IPS-NIHi7 (cell line): Measurements from ENCODE around the gene BIRC3.

Source experiments
- DNase-seq: peaks from one replicate; pipeline ENCODE4 v3.0.0; 2012; ENCODE audit warnings: mixed read lengths; ENCODE audit errors: extremely low spot score

BIRC3 gene

GRCh38 chr11:102317099-102317767, at the start of gene BIRC3:
Gene BIRC3 (plus strand): TSS chr11:102317484. CDS start chr11:102324510, 7,026 bp downstream.
- peak; percentile 64 for DNase-seq

GRCh38 chr11:102267609-102268008, 49.7 kb upstream of the BIRC3 start:
- DNase-seq = no peak

GRCh38 chr11:102268083-102268984, 49.0 kb upstream of the BIRC3 start:
- peak; percentile 99 for DNase-seq

- DNase-seq = no peak
Observed at GRCh38 chr11:102268985-102269470, 48.3 kb upstream of the BIRC3 start.

GRCh38 chr11:102269927-102270326, 47.4 kb upstream of the BIRC3 start:
- no peak for DNase-seq

- no peak for DNase-seq
Observed at GRCh38 chr11:102272047-102272824, 45.0 kb upstream of the BIRC3 start.

GRCh38 chr11:102274628-102275027, 42.7 kb upstream of the BIRC3 start:
- no peak for DNase-seq

- DNase-seq = no peak
Observed at GRCh38 chr11:102276362-102276761, 40.9 kb upstream of the BIRC3 start.

- no peak for DNase-seq
Observed at GRCh38 chr11:102276783-102277182, 40.5 kb upstream of the BIRC3 start.

- DNase-seq = no peak
Observed at GRCh38 chr11:102279641-102280170, 37.6 kb upstream of the BIRC3 start.

- no peak for DNase-seq
Observed at GRCh38 chr11:102280245-102280833, 36.9 kb upstream of the BIRC3 start.

- no peak for DNase-seq
Observed at GRCh38 chr11:102283116-102283485, 34.2 kb upstream of the BIRC3 start.

GRCh38 chr11:102284008-102284407, 33.3 kb upstream of the BIRC3 start:
- no peak for DNase-seq

- DNase-seq = no peak
Observed at GRCh38 chr11:102286292-102286691, 31.0 kb upstream of the BIRC3 start.

- DNase-seq = peak; percentile 81
Observed at GRCh38 chr11:102287964-102288724, 29.1 kb upstream of the BIRC3 start.

- no peak for DNase-seq
Observed at GRCh38 chr11:102288725-102289083, 28.6 kb upstream of the BIRC3 start.

- DNase-seq = no peak
Observed at GRCh38 chr11:102289592-102289991, 27.7 kb upstream of the BIRC3 start.

GRCh38 chr11:102291831-102292230, 25.5 kb upstream of the BIRC3 start:
- no peak for DNase-seq

- DNase-seq = no peak
Observed at GRCh38 chr11:102292933-102293332, 24.4 kb upstream of the BIRC3 start.

- DNase-seq = peak; percentile 31
Observed at GRCh38 chr11:102293873-102294601, 23.2 kb upstream of the BIRC3 start.
